NB4 (cell line): ENCODE data around the gene MRPS9.

Source experiments
- DNase-seq: peaks from one replicate; pipeline ENCODE4 v3.0.0; 2010; ENCODE audit warnings: low read depth
- H3K4me3 ChIP-seq: one replicate; pipeline ENCODE4 v1.5.1; 2011; ENCODE audit warnings: mild to moderate bottlenecking, low read depth, low read length, moderate library complexity
- CTCF ChIP-seq: IDR thresholded peaks from one replicate; pipeline ENCODE4 v1.5.1; 2012; ENCODE audit warnings: low read depth, low read length
- MAX ChIP-seq: IDR thresholded peaks from 2 replicates; pipeline ENCODE4 v1.6.1; 2011; ENCODE audit warnings: low read depth, low read length
- MYC ChIP-seq: IDR thresholded peaks from 2 replicates; pipeline ENCODE4 v1.6.1; 2011; ENCODE audit warnings: low read depth, low read length
- POLR2A ChIP-seq: IDR thresholded peaks from 2 replicates; pipeline ENCODE4 v1.6.1; 2011; ENCODE audit warnings: mild to moderate bottlenecking; ENCODE audit not compliant: insufficient read length; ENCODE audit errors: extremely low read depth

Gene MRPS9

GRCh38 chr2:105038383-105039061 lies 653 bp downstream of the MRPS9 start:
- no peak for TF ChIP-seq CTCF
- no peak for TF ChIP-seq MYC
- no peak for TF ChIP-seq MAX
- no peak for TF ChIP-seq POLR2A
- peak overlapping the region; percentile 87 for H3K4me3 ChIP-seq
- peak; percentile 19 for DNase-seq

GRCh38 chr2:105039559-105039958 lies 1.7 kb downstream of the MRPS9 start:
- no peak for DNase-seq
- TF ChIP-seq POLR2A, result no peak
- no peak for TF ChIP-seq MYC
- no peak for TF ChIP-seq CTCF
- TF ChIP-seq MAX, result no peak
- H3K4me3 ChIP-seq, result no peak overlapping the region

GRCh38 chr2:105042189-105042588 lies 4.3 kb downstream of the MRPS9 start:
- no peak overlapping the region for H3K4me3 ChIP-seq
- no peak for DNase-seq
- TF ChIP-seq MAX (no peak), MYC (no peak), CTCF (no peak)

- DNase-seq, result no peak
- TF ChIP-seq CTCF (no peak), MAX (no peak), POLR2A (no peak), MYC (no peak)
- H3K4me3 ChIP-seq, result no peak overlapping the region
Observed at GRCh38 chr2:105052773-105053172, 14.9 kb downstream of the MRPS9 start.

GRCh38 chr2:105055613-105056012 lies 17.7 kb downstream of the MRPS9 start:
- TF ChIP-seq MAX (no peak), MYC (no peak), CTCF (no peak), POLR2A (no peak)
- DNase-seq, result no peak
- H3K4me3 ChIP-seq, result no peak overlapping the region

GRCh38 chr2:105056245-105056644 lies 18.4 kb downstream of the MRPS9 start:
- no peak overlapping the region for H3K4me3 ChIP-seq
- DNase-seq, result no peak
- no peak for TF ChIP-seq POLR2A
- no peak for TF ChIP-seq MYC
- TF ChIP-seq MAX, result no peak
- TF ChIP-seq CTCF, result no peak
